H9 (cell line): ENCODE results near the gene SRL. TPM values are rescaled to one million over a fixed set of nuclear protein-coding genes. Genes with fewer than 3 reads are reported as not detected.

ENCODE experiments used
- DNase-seq: peaks from one replicate; pipeline ENCODE4 v3.0.0-alpha.2; 2017
- H2AFZ ChIP-seq: one replicate; pipeline ENCODE4 v1.6.1; 2013; ENCODE audit warnings: mild to moderate bottlenecking, low read length, control low read depth, moderate library complexity
- H2AK5ac ChIP-seq: 2 replicates; pipeline ENCODE4 v1.6.1; 2013; ENCODE audit warnings: low read length, control low read depth, mixed read lengths; ENCODE audit not compliant: insufficient read length
- H2BK120ac ChIP-seq: one replicate; pipeline ENCODE4 v1.6.1; 2013; ENCODE audit warnings: low read depth, mild to moderate bottlenecking, low read length, control low read depth, inconsistent platforms; ENCODE audit not compliant: poor library complexity, severe bottlenecking
- H2BK12ac ChIP-seq: 2 replicates; pipeline ENCODE4 v1.6.1; 2013; ENCODE audit warnings: low read length, control low read depth, mixed read lengths, low read depth; ENCODE audit not compliant: insufficient read length
- H2BK15ac ChIP-seq: 2 replicates; pipeline ENCODE4 v1.6.1; 2013; ENCODE audit warnings: low read depth, low read length, control low read depth
- H2BK20ac ChIP-seq: one replicate; pipeline ENCODE4 v1.6.1; 2013; ENCODE audit warnings: low read depth, mild to moderate bottlenecking, low read length, control low read depth, inconsistent platforms; ENCODE audit not compliant: poor library complexity, severe bottlenecking
- H2BK5ac ChIP-seq: 2 replicates; pipeline ENCODE4 v1.6.1; 2013; ENCODE audit warnings: low read length, control low read depth, mixed read lengths; ENCODE audit not compliant: insufficient read length
- H3K14ac ChIP-seq: 2 replicates; pipeline ENCODE4 v1.6.1; 2013; ENCODE audit warnings: low read length, control low read depth; ENCODE audit not compliant: insufficient read depth
- H3K18ac ChIP-seq: 2 replicates; pipeline ENCODE4 v1.6.1; 2013; ENCODE audit warnings: low read depth, mild to moderate bottlenecking, mixed read lengths, low read length, control low read depth; ENCODE audit not compliant: insufficient read length
- H3K23ac ChIP-seq: 2 replicates; pipeline ENCODE4 v1.6.1; 2013; ENCODE audit warnings: low read length, control low read depth, mixed read lengths, low read depth; ENCODE audit not compliant: insufficient read length
- H3K23me2 ChIP-seq: 2 replicates; pipeline ENCODE4 v1.6.1; 2013; ENCODE audit warnings: low read depth, mild to moderate bottlenecking, mixed read lengths, low read length, control low read depth; ENCODE audit not compliant: insufficient read length, poor library complexity, severe bottlenecking
- H3K27ac ChIP-seq: 2 replicates; pipeline ENCODE4 v1.5.1; 2013; ENCODE audit warnings: low read length, control low read depth, mixed read lengths, low read depth; ENCODE audit not compliant: insufficient read length
- H3K27me3 ChIP-seq: 2 replicates; pipeline ENCODE4 v1.6.1; 2013; ENCODE audit warnings: low read length, control low read depth, inconsistent platforms; ENCODE audit not compliant: insufficient read depth
- H3K4ac ChIP-seq: 2 replicates; pipeline ENCODE4 v1.6.1; 2013; ENCODE audit warnings: low read depth, mild to moderate bottlenecking, control low read depth, inconsistent platforms, low read length, moderate library complexity
- H3K4me1 ChIP-seq: 2 replicates; pipeline ENCODE4 v1.6.1; 2013; ENCODE audit warnings: low read length, control low read depth, inconsistent platforms; ENCODE audit not compliant: insufficient read depth
- H3K4me2 ChIP-seq: 2 replicates; pipeline ENCODE4 v1.6.1; 2013; ENCODE audit warnings: low read length, control low read depth, mixed read lengths; ENCODE audit not compliant: insufficient read length, insufficient read depth
- H3K56ac ChIP-seq: 2 replicates; pipeline ENCODE4 v1.6.1; 2013; ENCODE audit warnings: low read depth, mild to moderate bottlenecking, mixed read lengths, low read length, control low read depth; ENCODE audit not compliant: insufficient read length
- H3K79me1 ChIP-seq: 2 replicates; pipeline ENCODE4 v1.6.1; 2013; ENCODE audit warnings: low read depth, mild to moderate bottlenecking, moderate library complexity, low read length, control low read depth, inconsistent platforms; ENCODE audit not compliant: insufficient read depth, poor library complexity, severe bottlenecking
- H3K79me2 ChIP-seq: 2 replicates; pipeline ENCODE4 v1.6.1; 2013; ENCODE audit warnings: low read length, control low read depth, inconsistent platforms; ENCODE audit not compliant: insufficient read depth
- H3K9ac ChIP-seq: 2 replicates; pipeline ENCODE4 v1.6.1; 2013; ENCODE audit warnings: low read length, control low read depth, mixed read lengths; ENCODE audit not compliant: insufficient read length; ENCODE audit errors: extremely low read depth
- H3K9me3 ChIP-seq: one replicate; pipeline ENCODE4 v1.6.1; 2013; ENCODE audit warnings: low read depth, low read length, inconsistent platforms; ENCODE audit not compliant: control insufficient read depth
- H3T11ph ChIP-seq: one replicate; pipeline ENCODE4 v1.6.1; 2013; ENCODE audit warnings: mild to moderate bottlenecking, low read length, control low read depth, inconsistent platforms
- H4K20me1 ChIP-seq: one replicate; pipeline ENCODE4 v1.6.1; 2013; ENCODE audit not compliant: control insufficient read depth, insufficient read length, insufficient read depth
- H4K5ac ChIP-seq: 2 replicates; pipeline ENCODE4 v1.6.1; 2013; ENCODE audit warnings: low read depth, mild to moderate bottlenecking, mixed read lengths, low read length, control low read depth; ENCODE audit not compliant: insufficient read length
- H4K8ac ChIP-seq: replicated peaks from 2 replicates; pipeline ENCODE4 v1.6.1; 2013; ENCODE audit warnings: low read length, control low read depth, mixed read lengths, low read depth; ENCODE audit not compliant: insufficient read length
- H4K91ac ChIP-seq: 2 replicates; pipeline ENCODE4 v1.6.1; 2013; ENCODE audit warnings: low read depth, mild to moderate bottlenecking, moderate library complexity, mixed read lengths, low read length, control low read depth; ENCODE audit not compliant: insufficient read length
- H3K27ac Mint-ChIP-seq, 3 experiments: 2 replicates in 2 of 3; 3 replicates in 1 of 3; pipeline ENCODE4 v1.8.0; 2020 to 2021; ENCODE audit warnings: mixed read lengths in 3 of 3, mild to moderate bottlenecking in 1 of 3, moderate library complexity in 1 of 3
- H3K27me3 Mint-ChIP-seq: 2 replicates; pipeline ENCODE4 v1.8.0; 2021; ENCODE audit warnings: low read depth, mild to moderate bottlenecking, moderate library complexity, mixed read lengths
- H3K36me3 Mint-ChIP-seq, 3 experiments: 2 replicates in 2 of 3; 3 replicates in 1 of 3; pipeline ENCODE4 v1.8.0; 2020 to 2021; ENCODE audit warnings: low read depth in 3 of 3, mixed read lengths in 3 of 3; ENCODE audit not compliant: insufficient read depth in 1 of 3
- H3K4me1 Mint-ChIP-seq, 2 experiments: 2 replicates each; pipeline ENCODE4 v1.8.0; 2020; ENCODE audit warnings: mixed read lengths in 2 of 2
- H3K4me3 Mint-ChIP-seq, 2 experiments: 2 replicates in 1 of 2; 3 replicates in 1 of 2; pipeline ENCODE4 v1.8.0; 2020 to 2021; ENCODE audit warnings: mild to moderate bottlenecking in 2 of 2, mixed read lengths in 2 of 2, moderate library complexity in 1 of 2
- H3K9me3 Mint-ChIP-seq, 2 experiments: 2 replicates in 1 of 2; 3 replicates in 1 of 2; pipeline ENCODE4 v1.8.0; 2020; ENCODE audit warnings: mild to moderate bottlenecking in 2 of 2, mixed read lengths in 2 of 2, moderate library complexity in 1 of 2
- WGBS: extraction: QIAGEN DNeasy Blood & Tissue Kit; methylation state at CpG from one replicate; pipeline ENCODE4 v1.1.7; 2013; ENCODE audit warnings: missing lambda C conversion rate, low lambda C conversion rate, mixed read lengths; ENCODE audit not compliant: insufficient read length; ENCODE audit errors: extremely low coverage; 5-methylcytosine and 5-hydroxymethylcytosine counted together
- total RNA-seq: library from RNA; stranded (reverse); gene quantifications from 2 replicates; pipeline ENCODE4 v1.2.1, GENCODE V29; 2021
- TF ChIP-seq, protein P1 (sequence below): fragments of 200-600 bp; sonication (generic); conservative IDR thresholded peaks from 3 replicates; pipeline ENCODE4 v1.8.0; 2021; ENCODE audit warnings: antibody characterized with exemption, mild to moderate bottlenecking

The SRL gene
- total RNA-seq, 1 experiment from 2014 or later = not detected

DNA sequence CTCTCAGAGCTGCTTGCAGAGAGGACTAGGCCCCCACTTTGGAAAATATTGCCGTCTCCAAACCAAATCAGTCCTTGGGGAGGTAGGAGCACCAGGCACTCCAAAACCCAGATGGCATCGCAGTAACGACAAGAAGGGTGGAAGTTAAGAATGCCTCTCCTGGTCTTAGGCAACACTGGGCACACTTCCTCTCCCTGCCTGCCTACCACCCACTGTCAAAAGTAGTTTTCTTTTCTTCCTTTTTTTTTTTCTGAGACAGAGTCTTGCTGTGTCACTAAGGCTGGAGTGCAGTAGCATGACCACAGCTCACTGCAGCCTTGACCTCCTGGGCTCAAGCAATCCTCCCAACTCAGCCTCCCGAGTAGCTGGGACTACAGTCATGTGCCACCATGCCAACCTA lies 47.2 kb downstream of the SRL start:
- Histone ChIP-seq H3K14ac (0 out of 2 replicates have a peak overlapping the region, but pooled peaks have one; percentile 13), H3K9me3 (no peaks in the 10 kb centered on the region), H2BK5ac (no peak overlapping the region), H3K56ac (no peak overlapping the region), H3K18ac (no peak overlapping the region), H2BK12ac (no peak overlapping the region), H3K9ac (no peak overlapping the region), H2BK20ac (no peak overlapping the region), H3K23ac (no peak overlapping the region), H3K4ac (no peak overlapping the region), H4K20me1 (no peaks in the 10 kb centered on the region), H3K27me3 (no peaks in the 10 kb centered on the region), H3T11ph (no peak overlapping the region), H2AFZ (no peak overlapping the region), H2BK15ac (no peak overlapping the region), H3K4me1 (no peaks in the 10 kb centered on the region), H4K91ac (no peak overlapping the region), H2AK5ac (no peak overlapping the region), H4K5ac (no peak overlapping the region), H3K27ac (no peak overlapping the region), H3K23me2 (no peaks in the 10 kb centered on the region), H2BK120ac (no peak overlapping the region), H3K79me1 (no peaks in the 10 kb centered on the region), H3K4me2 (no peak overlapping the region), H3K79me2 (no peaks in the 10 kb centered on the region), H4K8ac (no peak overlapping the region)
- Mint-ChIP-seq H3K4me1 (peaks cover 1 to 4% of the 10 kb centered on the region in 2 experiments; a peak in 2 of 4 replicates), H3K36me3 (no peaks in the 10 kb centered on the region; a peak in 1 of 7 replicates), H3K27ac (peak overlapping the region in 1 of 3 experiments; percentile 59; a peak in 1 of 7 replicates), H3K4me3 (no peak overlapping the region), H3K9me3 (no peaks in the 10 kb centered on the region), H3K27me3 (peaks cover 10% of the 10 kb centered on the region; the same call in 1 of the 2 replicates)
- WGBS = no CpG with 5 or more reads among the region's 4 CpGs
- DNase-seq = no peak
- TF ChIP-seq, protein P1, sequence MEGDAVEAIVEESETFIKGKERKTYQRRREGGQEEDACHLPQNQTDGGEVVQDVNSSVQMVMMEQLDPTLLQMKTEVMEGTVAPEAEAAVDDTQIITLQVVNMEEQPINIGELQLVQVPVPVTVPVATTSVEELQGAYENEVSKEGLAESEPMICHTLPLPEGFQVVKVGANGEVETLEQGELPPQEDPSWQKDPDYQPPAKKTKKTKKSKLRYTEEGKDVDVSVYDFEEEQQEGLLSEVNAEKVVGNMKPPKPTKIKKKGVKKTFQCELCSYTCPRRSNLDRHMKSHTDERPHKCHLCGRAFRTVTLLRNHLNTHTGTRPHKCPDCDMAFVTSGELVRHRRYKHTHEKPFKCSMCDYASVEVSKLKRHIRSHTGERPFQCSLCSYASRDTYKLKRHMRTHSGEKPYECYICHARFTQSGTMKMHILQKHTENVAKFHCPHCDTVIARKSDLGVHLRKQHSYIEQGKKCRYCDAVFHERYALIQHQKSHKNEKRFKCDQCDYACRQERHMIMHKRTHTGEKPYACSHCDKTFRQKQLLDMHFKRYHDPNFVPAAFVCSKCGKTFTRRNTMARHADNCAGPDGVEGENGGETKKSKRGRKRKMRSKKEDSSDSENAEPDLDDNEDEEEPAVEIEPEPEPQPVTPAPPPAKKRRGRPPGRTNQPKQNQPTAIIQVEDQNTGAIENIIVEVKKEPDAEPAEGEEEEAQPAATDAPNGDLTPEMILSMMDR = no peak
